HepG2 (cell line): ENCODE data around the gene NAV2. TPM values are rescaled to one million over a fixed set of nuclear protein-coding genes. Genes with fewer than 3 reads are reported as not detected.
A peak's percentile ranks its signal among the peaks of the same experiment; 100 is the strongest.

Experiments used
- ATAC-seq: fragments of 200-7000 bp; cut with Tn5 transposase; 3 replicates; pipeline ENCODE4 v1.9.1; 2020; ENCODE audit warnings: mild to moderate bottlenecking, moderate library complexity
- BruUV-seq: library from RNA; stranded (reverse); fragments of 400-500 nt; replicated peaks from 2 replicates; lab custom pipeline; 2021; lab: Mats Ljungman, UMichigan
- CTCF ChIA-PET: fragments of 300-600 bp; formaldehyde crosslinking; extraction: SDS; loops from one replicate; lab custom pipeline; 2021; ENCODE audit warnings: low total read pairs, inconsistent platforms, low intra/inter-chr PET ratio; lab: Yijun Ruan, JAX
- POLR2A ChIA-PET: fragments of 350-600 bp; sonication (Branson Sonifier 250); formaldehyde crosslinking; loops from one replicate; lab custom pipeline; 2020; ENCODE audit warnings: antibody characterized with exemption, inconsistent platforms; lab: Yijun Ruan, JAX
- DNase-seq: peaks from one replicate; pipeline ENCODE4 v3.0.0-alpha.2; 2015; ENCODE audit warnings: low spot score
- FAIRE-seq: peaks from 3 replicates; lab custom pipeline; 2011; peaks lifted over from hg19 to GRCh38; lab: Jason Lieb, UNC
- H2AFZ ChIP-seq: one replicate; pipeline ENCODE4 v1.6.1; 2011; ENCODE audit warnings: low read length, inconsistent platforms
- H3K27ac ChIP-seq: fragments of 300-600 bp; 3 replicates; pipeline ENCODE4 v1.8.0; 2011; ENCODE audit warnings: mixed run types, mild to moderate bottlenecking, mixed read lengths, low read length, inconsistent platforms; ENCODE audit not compliant: insufficient read depth; ENCODE audit errors: extremely low read length
- H3K27me3 ChIP-seq, 2 experiments: fragments of 200-600 bp in 1 of 2; 2 replicates in 1 of 2; 3 replicates in 1 of 2; pipeline versions ENCODE4 v1.6.0 to v1.8.0; 2011; ENCODE audit warnings: low read length in 2 of 2, mild to moderate bottlenecking in 2 of 2, moderate library complexity in 2 of 2, inconsistent platforms in 1 of 2; ENCODE audit not compliant: insufficient read depth in 2 of 2, control insufficient read depth in 1 of 2
- H3K36me3 ChIP-seq, 2 experiments: fragments of 200-600 bp in 1 of 2; replicated peaks in 1 of 2; 2 replicates in 1 of 2; 3 replicates in 1 of 2; pipeline versions ENCODE4 v1.5.1 to v1.8.0; 2011; ENCODE audit warnings: low read length in 2 of 2, inconsistent platforms in 1 of 2; ENCODE audit not compliant: insufficient read depth in 2 of 2, control insufficient read depth in 1 of 2
- H3K4me1 ChIP-seq: 2 replicates; pipeline ENCODE4 v1.5.1; 2012; ENCODE audit warnings: low read length, inconsistent platforms; ENCODE audit not compliant: insufficient read depth
- H3K4me2 ChIP-seq: 2 replicates; pipeline ENCODE4 v1.6.0; 2011; ENCODE audit warnings: low read depth, low read length, inconsistent platforms
- H3K4me3 ChIP-seq, 3 experiments: fragments of 200-600 bp in 1 of 3; sonication (generic), shearing (Covaris generic) in 1 of 3; replicated peaks in 1 of 3; 2 replicates each; pipeline ENCODE4 v1.5.1; 2011 to 2016; ENCODE audit warnings: low read length in 3 of 3, inconsistent platforms in 2 of 3, low read depth in 2 of 3, mild to moderate bottlenecking in 2 of 3, control low read depth in 1 of 3, mixed read lengths in 1 of 3; ENCODE audit not compliant: insufficient read depth in 1 of 3
- H3K79me2 ChIP-seq: one replicate; pipeline ENCODE4 v1.6.1; 2011; ENCODE audit warnings: low read length, inconsistent platforms; ENCODE audit not compliant: insufficient read depth
- H3K9ac ChIP-seq: 2 replicates; pipeline ENCODE4 v1.6.0; 2011; ENCODE audit warnings: mild to moderate bottlenecking, low read depth, low read length, inconsistent platforms; ENCODE audit not compliant: insufficient read depth
- H3K9me3 ChIP-seq: 2 replicates; pipeline ENCODE4 v1.5.1; 2012; ENCODE audit warnings: mild to moderate bottlenecking, low read length
- H4K20me1 ChIP-seq: 2 replicates; pipeline ENCODE4 v1.6.0; 2011; ENCODE audit warnings: inconsistent platforms, mild to moderate bottlenecking, low read length, moderate library complexity; ENCODE audit not compliant: insufficient read depth
- DNMT1 ChIP-seq: sonication (generic); formaldehyde crosslinking; IDR thresholded peaks from 2 replicates; pipeline ENCODE4 v1.5.1; 2020; ENCODE audit warnings: mild to moderate bottlenecking, missing genetic modification reagents
- E2F2 ChIP-seq: sonication (generic); formaldehyde crosslinking; IDR thresholded peaks from 2 replicates; pipeline ENCODE4 v1.4.0; 2020; ENCODE audit warnings: missing genetic modification reagents, borderline replicate concordance
- EZH2 ChIP-seq: conservative IDR thresholded peaks from 2 replicates; pipeline ENCODE4 v1.6.1; 2012; ENCODE audit warnings: mild to moderate bottlenecking, low read depth, low read length, moderate library complexity
- GZF1 ChIP-seq: sonication (generic); formaldehyde crosslinking; IDR thresholded peaks from 2 replicates; pipeline ENCODE4 v1.5.1; 2020; ENCODE audit warnings: mild to moderate bottlenecking, missing genetic modification reagents
- HHEX ChIP-seq: IDR thresholded peaks from 2 replicates; pipeline ENCODE4 v1.6.1; 2016; ENCODE audit warnings: control low read depth
- MTF1 ChIP-seq: sonication (generic); formaldehyde crosslinking; IDR thresholded peaks from 2 replicates; pipeline ENCODE4 v1.5.0; 2020; ENCODE audit warnings: missing genetic modification reagents
- NRL ChIP-seq: sonication (generic); formaldehyde crosslinking; IDR thresholded peaks from 2 replicates; pipeline ENCODE4 v1.5.0; 2020; ENCODE audit warnings: missing genetic modification reagents, mild to moderate bottlenecking, moderate library complexity, borderline replicate concordance
- SALL1 ChIP-seq: sonication (generic); formaldehyde crosslinking; IDR thresholded peaks from 2 replicates; pipeline ENCODE4 v1.8.0; 2022; ENCODE audit warnings: mild to moderate bottlenecking, missing genetic modification reagents
- ZBTB3 ChIP-seq: sonication (generic); formaldehyde crosslinking; IDR thresholded peaks from 2 replicates; pipeline ENCODE4 v1.4.0; 2020; ENCODE audit warnings: low read depth, mild to moderate bottlenecking, moderate library complexity, missing genetic modification reagents, borderline replicate concordance
- ZNF160 ChIP-seq: sonication (generic); formaldehyde crosslinking; IDR thresholded peaks from 2 replicates; pipeline ENCODE4 v1.8.0; 2022; ENCODE audit warnings: mild to moderate bottlenecking, inconsistent platforms, missing genetic modification reagents
- ZNF318 ChIP-seq: sonication (generic); formaldehyde crosslinking; IDR thresholded peaks from 2 replicates; pipeline ENCODE4 v1.4.0; 2020; ENCODE audit warnings: mild to moderate bottlenecking, missing genetic modification reagents
- ZNF331 ChIP-seq: sonication (generic); formaldehyde crosslinking; IDR thresholded peaks from 2 replicates; pipeline ENCODE4 v1.4.0; 2020; ENCODE audit warnings: missing genetic modification reagents
- ZSCAN20 ChIP-seq: sonication (generic); formaldehyde crosslinking; IDR thresholded peaks from 2 replicates; pipeline ENCODE4 v1.4.0; 2020; ENCODE audit warnings: missing genetic modification reagents, mild to moderate bottlenecking, borderline replicate concordance
- WGBS: methylation state at CpG from one replicate; pipeline ENCODE4 v1.1.6; 2017; ENCODE audit warnings: low lambda C conversion rate; 5-methylcytosine and 5-hydroxymethylcytosine counted together
- in situ Hi-C: cut with HindIII; loops from 2 replicates; pipeline ENCODE4 v1.10.0; 2017; ENCODE audit warnings: low pct_unique_long_range_greater_than_20kb; ENCODE audit not compliant: extremely low pct_ligation_motif_present
- intact Hi-C: fragments of 100-400 bp; cut with micrococcal nuclease; formaldehyde crosslinking; loops from one replicate; pipeline ENCODE4 v1.10.0; 2022; ENCODE audit not compliant: unreplicated experiment
- polyA plus RNA-seq, 8 experiments: library from polyadenylated mRNA; depleted of rRNA in 3 of 8; stranded (reverse) in 7 of 8; unstranded in 1 of 8; fragments of >200 nt; fragmentation: Illumina TruSeq in 4 of 8; extraction: Trizol in 4 of 8; gene quantifications; 2 replicates each; pipeline versions ENCODE4 v1.2.1 to v1.2.3, GENCODE V29; 2011 to 2016; ENCODE audit warnings: low read depth in 4 of 8, missing spikeins in 1 of 8, mixed read lengths in 1 of 8; ENCODE audit not compliant: insufficient read depth in 1 of 8
- total RNA-seq, 5 experiments: library from RNA; depleted of rRNA; stranded (reverse); fragments of >200 nt; fragmentation: Illumina TruSeq; extraction: Trizol; gene quantifications; 2 replicates each; pipeline ENCODE4 v1.2.3, GENCODE V29; 2016; ENCODE audit warnings: low read depth in 1 of 5
- TF ChIP-seq, protein P1 (sequence below): sonication (generic); formaldehyde crosslinking; IDR thresholded peaks from 2 replicates; pipeline ENCODE4 v1.5.0; 2020; ENCODE audit warnings: missing genetic modification reagents, mild to moderate bottlenecking, borderline replicate concordance

The NAV2 gene
- total and polyA plus RNA-seq, 2 of the 13 experiments (the other 11 are each of a cell fraction or from before 2014, with no cell fraction given), result 9.3 to 34.6 TPM

GRCh38 chr11:19935507-19935906, 222.9 kb downstream of the NAV2 start:
- FAIRE-seq, result no peak
- WGBS, result 58% methylated on average over 4 of the region's 4 CpGs
- Histone ChIP-seq H3K4me2 (no peak overlapping the region), H3K79me2 (no peaks in the 10 kb centered on the region), H3K9me3 (no peaks in the 10 kb centered on the region), H3K9ac (no peak overlapping the region), H4K20me1 (no peaks in the 10 kb centered on the region), H2AFZ (no peak overlapping the region), H3K27ac (no peak overlapping the region), H3K4me1 (peaks cover 24% of the 10 kb centered on the region), H3K27me3 (no peaks in the 10 kb centered on the region), H3K36me3 (no peaks in the 10 kb centered on the region), H3K4me3 (no peak overlapping the region)
- POLR2A ChIA-PET, result interaction anchor here (1.2 kb wide), 1 partner anchor 18 kb away, joined by 7 read pairs; no protein-coding TSS in a partner anchor
- ATAC-seq, result peak; percentile 23; the same call in 2 of the 3 replicates
- DNase-seq, result no peak
- in situ Hi-C loops, result loop anchor here (5.0 kb wide), 1 partner anchor 177 kb away; no protein-coding TSS in a partner anchor
- no TSS peak for BruUV-seq
- intact Hi-C loops, result no loop called here
- CTCF ChIA-PET, result no interaction called here
- TF ChIP-seq ZSCAN20 (CRISPR knock-in tag) (no peak), HHEX (CRISPR knock-in tag) (no peak), ZNF318 (CRISPR knock-in tag) (no peak), ZNF331 (CRISPR knock-in tag) (no peak), EZH2 (no peak), GZF1 (CRISPR knock-in tag) (no peak), E2F2 (CRISPR knock-in tag) (no peak), ZNF160 (CRISPR knock-in tag) (no peak), SALL1 (CRISPR knock-in tag) (no peak), NRL (CRISPR knock-in tag) (no peak), ZBTB3 (no peak), MTF1 (CRISPR knock-in tag) (no peak), DNMT1 (CRISPR knock-in tag) (no peak)
- TF ChIP-seq, protein P1, sequence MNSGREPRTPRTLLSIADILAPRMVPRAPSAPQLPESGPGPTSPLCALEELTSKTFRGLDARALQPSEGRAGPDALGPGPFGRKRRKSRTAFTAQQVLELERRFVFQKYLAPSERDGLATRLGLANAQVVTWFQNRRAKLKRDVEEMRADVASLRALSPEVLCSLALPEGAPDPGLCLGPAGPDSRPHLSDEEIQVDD, result no peak
- TF ChIP-seq, all 625 proteins: peak for 0
